Spleen (tissue), 11 donors: ENCODE measurements around the gene CERS1. TPM values are rescaled to one million over a fixed set of nuclear protein-coding genes. Genes with fewer than 3 reads are reported as not detected.

Experiments
- DNase-seq: peaks from one replicate; pipeline ENCODE4 v3.0.0-alpha.2; 2020
- H3K27ac ChIP-seq, 8 donors: fragments of 200-600 bp; sonication (generic) in 7 of 8; 1 replicate in 4 of 8; 2 replicates in 4 of 8; pipeline versions ENCODE4 v1.5.0 to v1.8.0; 2016 to 2021; ENCODE audit warnings: inconsistent platforms in 4 of 8, mild to moderate bottlenecking in 4 of 8, moderate library complexity in 1 of 8
- H3K27me3 ChIP-seq, 7 donors: fragments of 200-600 bp; sonication (generic) in 6 of 7; replicated peaks in 1 of 7; 1 replicate in 4 of 7; 2 replicates in 3 of 7; pipeline versions ENCODE4 v1.5.0 to v1.8.0; 2016 to 2021; ENCODE audit warnings: inconsistent platforms in 3 of 7, mild to moderate bottlenecking in 1 of 7
- H3K36me3 ChIP-seq, 6 donors: fragments of 200-600 bp; sonication (generic) in 5 of 6; 1 replicate in 4 of 6; 2 replicates in 2 of 6; pipeline versions ENCODE4 v1.5.0 to v1.8.0; 2016 to 2021; ENCODE audit warnings: inconsistent platforms in 2 of 6
- H3K4me1 ChIP-seq, 6 donors: fragments of 200-600 bp; sonication (generic) in 5 of 6; 1 replicate in 3 of 6; 2 replicates in 3 of 6; pipeline versions ENCODE4 v1.5.0 to v1.8.0; 2016 to 2021; ENCODE audit warnings: inconsistent platforms in 3 of 6
- H3K4me3 ChIP-seq, 8 donors: fragments of 200-600 bp; sonication (generic) in 7 of 8; 1 replicate in 4 of 8; 2 replicates in 4 of 8; pipeline versions ENCODE4 v1.5.0 to v1.8.0; 2016 to 2021; ENCODE audit warnings: inconsistent platforms in 4 of 8, mild to moderate bottlenecking in 4 of 8, moderate library complexity in 2 of 8
- H3K9me3 ChIP-seq, 8 donors: fragments of 200-600 bp; sonication (generic) in 7 of 8; 1 replicate in 4 of 8; 2 replicates in 4 of 8; pipeline versions ENCODE4 v1.5.0 to v1.8.0; 2016 to 2021; ENCODE audit warnings: inconsistent platforms in 4 of 8
- CTCF ChIP-seq, 11 experiments: fragments of 200-600 bp in 7 of 11; fragments of 450-650 bp in 4 of 11; sonication (generic) in 4 of 11; IDR thresholded peaks in 8 of 11; conservative IDR thresholded peaks in 3 of 11; 1 replicate in 7 of 11; 2 replicates in 4 of 11; pipeline versions ENCODE4 v1.4.0 to v1.8.0; 2016 to 2021; ENCODE audit warnings: antibody characterized with exemption in 11 of 11, inconsistent platforms in 4 of 11, mild to moderate bottlenecking in 1 of 11
- POLR2A ChIP-seq, 3 donors: fragments of 450-650 bp; IDR thresholded peaks; one replicate each; pipeline ENCODE4 v1.5.1; 2017; ENCODE audit warnings: antibody characterized with exemption in 3 of 3, mild to moderate bottlenecking in 1 of 3
- POLR2AphosphoS5 ChIP-seq, 3 donors: sonication (generic); formaldehyde crosslinking; IDR thresholded peaks; one replicate each; pipeline ENCODE4 v1.5.1; 2017; ENCODE audit warnings: antibody characterized with exemption in 3 of 3
- WGBS, 5 donors: extraction: QIAGEN DNeasy Blood & Tissue Kit in 3 of 5; methylation state at CpG; one replicate each; pipeline versions ENCODE4 v1.1.5 to v1.1.7; 2013 to 2018; 5-methylcytosine and 5-hydroxymethylcytosine counted together
- intact Hi-C: fragments of 100-400 bp; cut with DNase I; formaldehyde crosslinking; loops from one replicate; pipeline ENCODE4 v1.15.0; 2023; ENCODE audit warnings: low total_unique reads
- polyA plus RNA-seq, 3 donors: library from polyadenylated mRNA; stranded (reverse); fragments of 200-250 nt; gene quantifications; one replicate each; pipeline ENCODE4 v1.2.1, GENCODE V29; 2013
- total RNA-seq, 7 donors: library from RNA; depleted of rRNA in 3 of 7; stranded (reverse); fragments of >200 nt in 3 of 7; fragmentation: NEBNext Ultra II Directional in 4 of 7; extraction: Animal tissue kit (Norgen Biotek cat#: 25700) in 4 of 7; gene quantifications; one replicate each; pipeline versions ENCODE4 v1.1.0 to v1.2.1, GENCODE V29; 2016 to 2021
- donor health status: healthy with polysubstance abuse.
- donor health status: DM: no; HTN: no; CAD: no; lungs with moderate emphysema.
- donor health status: DM: no; HTN: no; CAD: no.
- donor health status: Bipolar disorder and iron deficiency.
- donor health status: healthy.
- donor health status: DM: no; HTN: no; CAD: no.
- donor health status: DM: yes; HTN: yes; CAD: no.

CERS1 gene
- total and polyA plus RNA-seq, 10 donors = 0.06 to 0.50 (median 0.39) TPM; not detected in 4

GRCh38 chr19:18869781-18870530 is 26.0 kb downstream of the CERS1 start:
- peaks cover 10 to 47% (median 33%) of the 10 kb centered on the region in 6 donors for H3K4me1 ChIP-seq
- 8 to 21% (median 11%) methylated on average over 26 to 62 of the region's 62 CpGs for WGBS, 5 donors
- H3K27ac ChIP-seq = no peak overlapping the region
- intact Hi-C loops = no loop called here
- H3K36me3 ChIP-seq = peaks cover 9 to 38% (median 35%) of the 10 kb centered on the region in 6 donors
- TF ChIP-seq POLR2A (IDR thresholded peaks at IDR 0.05) = no peak
- peak in 1 of 3 donors; percentile 68 for TF ChIP-seq POLR2AphosphoS5 (IDR thresholded peaks at IDR 0.05)
- DNase-seq = peak; percentile 74
- no peaks in the 10 kb centered on the region for H3K9me3 ChIP-seq
- H3K4me3 ChIP-seq = peak overlapping the region in 1 of 8 donors; percentile 35
- H3K27me3 ChIP-seq = peaks cover 0 to 24% (median 13%) of the 10 kb centered on the region in 7 donors

GRCh38 chr19:18869023-18869618 is 26.8 kb downstream of the CERS1 start:
- intact Hi-C loops = no loop called here
- Histone ChIP-seq H3K36me3 (peaks cover 9 to 46% (median 43%) of the 10 kb centered on the region in 6 donors), H3K9me3 (no peaks in the 10 kb centered on the region), H3K27ac (no peak overlapping the region), H3K4me1 (peaks cover 10 to 47% (median 33%) of the 10 kb centered on the region in 6 donors), H3K27me3 (peaks cover 0 to 24% (median 13%) of the 10 kb centered on the region in 7 donors), H3K4me3 (peak overlapping the region in 2 of 8 donors; percentile 17 to 43)
- TF ChIP-seq POLR2AphosphoS5 (IDR thresholded peaks at IDR 0.05) (peak in 1 of 3 donors; percentile 51), POLR2A (IDR thresholded peaks at IDR 0.05) (no peak)
- peak; percentile 76 for DNase-seq
- WGBS, 5 donors = 9 to 56% (median 35%) methylated on average over 36 to 71 of the region's 71 CpGs

GRCh38 chr19:18868380-18869022 is 27.5 kb downstream of the CERS1 start:
- Histone ChIP-seq H3K36me3 (peaks cover 9 to 53% (median 50%) of the 10 kb centered on the region in 6 donors), H3K4me1 (peaks cover 10 to 47% (median 33%) of the 10 kb centered on the region in 6 donors), H3K27me3 (peaks cover 0 to 24% (median 13%) of the 10 kb centered on the region in 7 donors), H3K4me3 (peak overlapping the region in 1 of 8 donors; percentile 43), H3K9me3 (no peaks in the 10 kb centered on the region), H3K27ac (no peak overlapping the region)
- DNase-seq = peak; percentile 73
- TF ChIP-seq CTCF (IDR thresholded peaks at IDR 0.05 in 8 of 11, conservative IDR thresholded peaks at IDR 0.05 in 3 of 11) = no peak
- no peak for TF ChIP-seq POLR2A (IDR thresholded peaks at IDR 0.05)
- peak; percentile 17 to 57 (median 46) for TF ChIP-seq POLR2AphosphoS5 (IDR thresholded peaks at IDR 0.05)
- intact Hi-C loops = no loop called here
- 49 to 82% (median 70%) methylated on average over 43 to 77 of the region's 77 CpGs for WGBS, 5 donors

- no peaks in the 10 kb centered on the region for H3K9me3 ChIP-seq
- 95 to 98% (median 96%) methylated on average over 19 to 23 of the region's 23 CpGs for WGBS, 5 donors
- no peak overlapping the region for H3K27ac ChIP-seq
- H3K36me3 ChIP-seq = peaks cover 9 to 60% (median 57%) of the 10 kb centered on the region in 6 donors
- peaks cover 10 to 47% (median 33%) of the 10 kb centered on the region in 6 donors for H3K4me1 ChIP-seq
- intact Hi-C loops = no loop called here
- DNase-seq = no peak
- no peak for TF ChIP-seq POLR2A (IDR thresholded peaks at IDR 0.05)
- no peak for TF ChIP-seq POLR2AphosphoS5 (IDR thresholded peaks at IDR 0.05)
- TF ChIP-seq CTCF (IDR thresholded peaks at IDR 0.05 in 8 of 11, conservative IDR thresholded peaks at IDR 0.05 in 3 of 11) = no peak
- peaks cover 0 to 24% (median 13%) of the 10 kb centered on the region in 7 donors for H3K27me3 ChIP-seq
- no peak overlapping the region for H3K4me3 ChIP-seq
These were observed 28.2 kb downstream of the CERS1 start for GRCh38 chr19:18867751-18868150.
